Activated CD4-positive, alpha-beta T cell treated with anti-CD3 and anti-CD28 coated beads, Interleukin-2, amount 50 U/mL, for 4 hours (primary cell): ENCODE measurements around the gene WDR55.
"Not testable (repeated sequence)": the region's sequence is repeated elsewhere in the genome, so short reads cannot be mapped to it uniquely, and the experiment has no call there.

ENCODE experiments used
- DNase-seq, 2 experiments: peaks; one replicate each; pipeline ENCODE4 v3.0.0-alpha.2; 2020

WDR55 gene

DNA sequence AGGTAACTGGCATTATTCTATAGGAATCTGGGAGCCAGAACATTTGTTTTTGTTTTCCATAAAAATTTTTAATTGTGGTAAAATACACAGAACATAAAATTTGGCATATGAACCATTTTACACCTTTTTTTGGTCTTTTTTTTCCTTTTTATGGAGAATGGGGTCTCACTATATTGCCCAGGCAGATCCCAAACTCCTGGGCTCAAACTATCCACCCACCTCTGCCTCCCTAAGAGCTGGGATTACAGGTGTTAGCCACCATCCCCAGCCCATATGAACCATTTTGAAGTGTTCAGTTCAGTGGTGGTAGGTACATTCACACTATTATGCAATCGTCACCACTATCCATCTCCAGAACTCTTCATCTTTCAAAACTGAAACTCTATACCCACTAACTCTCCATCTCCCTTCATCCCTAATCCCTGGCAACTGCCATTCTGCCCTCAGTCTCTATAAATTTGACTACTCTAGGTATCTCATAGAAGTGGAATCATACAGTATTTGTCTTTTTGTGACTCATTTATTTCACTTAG is 48.9 kb downstream of the WDR55 start:
- no peak for DNase-seq

DNA sequence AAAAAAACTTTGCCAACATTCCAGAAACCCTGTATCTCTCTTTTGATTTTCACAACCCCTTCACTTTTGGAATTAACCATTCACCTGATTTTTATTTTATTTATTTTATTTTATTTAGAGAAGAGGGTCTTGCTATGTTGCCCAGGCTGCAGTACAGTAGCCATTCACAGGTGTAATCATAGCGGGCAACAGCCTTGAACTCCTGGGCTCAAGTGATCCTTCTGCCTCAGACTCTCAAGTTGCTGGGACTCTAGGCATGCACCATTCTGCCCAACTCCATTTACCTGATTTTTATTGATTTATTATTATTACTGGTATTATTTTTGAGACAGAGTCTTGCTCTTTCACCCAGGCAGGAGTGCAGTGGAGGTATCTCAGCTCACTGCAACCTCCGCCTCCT is 51.5 kb downstream of the WDR55 start:
- not testable (repeated sequence) for DNase-seq

DNA sequence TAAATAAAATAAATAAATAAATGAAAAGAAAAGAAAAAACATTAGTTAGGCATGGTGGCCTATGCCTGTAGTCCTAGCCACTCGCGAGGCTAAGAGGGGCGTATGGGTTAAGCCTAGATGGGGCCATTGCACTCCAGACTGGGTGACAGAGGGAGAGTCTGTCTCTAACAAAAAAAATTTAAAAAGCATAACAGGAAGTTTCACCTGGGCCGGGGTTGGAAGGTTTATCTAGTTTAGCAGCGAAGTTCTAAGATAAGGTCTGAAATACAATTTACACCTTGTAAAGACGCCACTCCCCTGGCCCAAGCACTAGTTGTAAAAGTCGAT is 53.5 kb downstream of the WDR55 start:
- DNase-seq: no peak

DNA sequence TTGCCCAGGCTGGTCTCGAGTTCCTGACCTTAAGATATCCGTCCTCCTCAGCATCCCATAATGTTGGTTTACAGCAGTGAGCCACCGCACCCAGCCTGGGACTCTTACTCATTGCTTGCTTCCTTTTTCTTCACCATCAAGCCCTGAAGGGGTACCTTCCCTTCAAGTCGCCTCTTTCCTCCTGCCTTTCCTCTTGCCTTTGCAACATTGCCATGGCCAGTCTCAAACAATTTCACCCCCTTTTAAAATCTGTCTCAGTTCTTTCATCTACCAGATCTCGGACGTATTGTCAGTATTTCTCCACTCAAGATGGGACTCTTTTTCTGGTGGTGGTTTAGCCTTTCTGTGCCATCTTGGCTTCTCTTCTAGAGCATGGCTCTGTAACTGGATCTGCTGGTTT is 56.0 kb downstream of the WDR55 start:
- DNase-seq: not testable (repeated sequence)

DNA sequence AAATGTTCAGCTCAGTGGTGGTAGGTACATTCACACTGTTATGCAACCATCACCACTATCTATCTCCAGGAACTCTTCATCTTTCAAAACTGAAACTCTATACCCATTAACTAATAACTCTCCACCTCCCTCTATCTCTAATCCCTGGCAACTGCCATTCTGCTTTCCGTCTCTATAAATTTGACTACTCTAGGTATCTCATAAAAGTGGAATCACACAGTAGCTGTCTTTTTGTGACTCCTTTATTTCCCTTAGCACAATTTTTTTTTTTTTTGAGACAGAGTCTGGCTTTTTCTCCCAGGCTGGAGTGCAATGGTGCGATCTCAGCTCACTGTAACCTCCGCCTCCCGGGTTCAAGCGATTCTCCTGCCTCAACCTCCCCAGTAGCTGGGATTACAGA is 56.7 kb downstream of the WDR55 start:
- DNase-seq: not testable (repeated sequence)
